NCI-H2107 (cell line): ENCODE measurements around the gene VPS13C.

Source experiments
- DNase-seq: peaks from one replicate; lab custom pipeline; 2025; lab: John Stamatoyannopoulos, UW

Gene VPS13C, protein sequence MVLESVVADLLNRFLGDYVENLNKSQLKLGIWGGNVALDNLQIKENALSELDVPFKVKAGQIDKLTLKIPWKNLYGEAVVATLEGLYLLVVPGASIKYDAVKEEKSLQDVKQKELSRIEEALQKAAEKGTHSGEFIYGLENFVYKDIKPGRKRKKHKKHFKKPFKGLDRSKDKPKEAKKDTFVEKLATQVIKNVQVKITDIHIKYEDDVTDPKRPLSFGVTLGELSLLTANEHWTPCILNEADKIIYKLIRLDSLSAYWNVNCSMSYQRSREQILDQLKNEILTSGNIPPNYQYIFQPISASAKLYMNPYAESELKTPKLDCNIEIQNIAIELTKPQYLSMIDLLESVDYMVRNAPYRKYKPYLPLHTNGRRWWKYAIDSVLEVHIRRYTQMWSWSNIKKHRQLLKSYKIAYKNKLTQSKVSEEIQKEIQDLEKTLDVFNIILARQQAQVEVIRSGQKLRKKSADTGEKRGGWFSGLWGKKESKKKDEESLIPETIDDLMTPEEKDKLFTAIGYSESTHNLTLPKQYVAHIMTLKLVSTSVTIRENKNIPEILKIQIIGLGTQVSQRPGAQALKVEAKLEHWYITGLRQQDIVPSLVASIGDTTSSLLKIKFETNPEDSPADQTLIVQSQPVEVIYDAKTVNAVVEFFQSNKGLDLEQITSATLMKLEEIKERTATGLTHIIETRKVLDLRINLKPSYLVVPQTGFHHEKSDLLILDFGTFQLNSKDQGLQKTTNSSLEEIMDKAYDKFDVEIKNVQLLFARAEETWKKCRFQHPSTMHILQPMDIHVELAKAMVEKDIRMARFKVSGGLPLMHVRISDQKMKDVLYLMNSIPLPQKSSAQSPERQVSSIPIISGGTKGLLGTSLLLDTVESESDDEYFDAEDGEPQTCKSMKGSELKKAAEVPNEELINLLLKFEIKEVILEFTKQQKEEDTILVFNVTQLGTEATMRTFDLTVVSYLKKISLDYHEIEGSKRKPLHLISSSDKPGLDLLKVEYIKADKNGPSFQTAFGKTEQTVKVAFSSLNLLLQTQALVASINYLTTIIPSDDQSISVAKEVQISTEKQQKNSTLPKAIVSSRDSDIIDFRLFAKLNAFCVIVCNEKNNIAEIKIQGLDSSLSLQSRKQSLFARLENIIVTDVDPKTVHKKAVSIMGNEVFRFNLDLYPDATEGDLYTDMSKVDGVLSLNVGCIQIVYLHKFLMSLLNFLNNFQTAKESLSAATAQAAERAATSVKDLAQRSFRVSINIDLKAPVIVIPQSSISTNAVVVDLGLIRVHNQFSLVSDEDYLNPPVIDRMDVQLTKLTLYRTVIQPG (N-terminal part only)

DNA sequence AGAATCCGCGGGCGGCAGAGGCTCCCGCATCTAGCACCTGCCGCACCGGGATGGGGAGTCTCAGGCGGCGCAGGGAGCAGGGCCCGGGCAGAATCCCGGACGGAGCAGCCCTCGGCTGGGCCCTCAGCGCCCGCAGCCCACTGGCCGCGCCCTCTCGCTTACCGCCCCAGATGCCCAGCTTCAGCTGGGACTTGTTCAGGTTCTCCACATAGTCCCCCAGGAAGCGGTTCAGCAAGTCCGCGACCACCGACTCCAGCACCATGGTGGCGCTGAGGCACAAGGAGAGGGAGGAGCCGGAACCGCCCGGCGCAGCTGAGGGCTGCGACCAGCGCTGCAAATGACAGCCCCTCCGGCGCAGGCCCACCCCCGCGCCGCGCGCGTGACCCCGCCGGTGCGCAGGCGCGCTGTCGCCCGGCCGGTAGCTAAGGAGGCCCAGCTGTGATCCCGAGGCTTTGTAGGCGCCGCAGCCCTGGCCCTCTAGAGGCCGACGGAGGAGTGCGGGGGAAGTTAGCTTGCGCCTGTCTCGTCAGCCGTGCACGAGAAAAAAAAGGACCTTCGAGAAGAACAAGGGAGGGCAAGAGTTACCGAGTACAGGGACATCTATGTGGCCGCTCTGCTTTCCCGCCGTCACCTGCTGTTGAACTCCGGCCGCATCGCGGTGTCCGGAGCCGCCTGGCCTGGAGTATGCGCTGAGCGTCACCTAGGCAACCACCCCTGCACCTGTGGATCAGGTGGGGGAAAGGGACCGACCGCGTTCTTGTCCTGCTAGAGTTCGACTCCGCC lies at the start of gene VPS13C:
Gene VPS13C, minus strand, starts transcription at position 335 of the 783 bp plus-strand sequence. Its CDS starts 73 bp downstream, at position 262.
- DNase-seq = peak; percentile 72

DNA sequence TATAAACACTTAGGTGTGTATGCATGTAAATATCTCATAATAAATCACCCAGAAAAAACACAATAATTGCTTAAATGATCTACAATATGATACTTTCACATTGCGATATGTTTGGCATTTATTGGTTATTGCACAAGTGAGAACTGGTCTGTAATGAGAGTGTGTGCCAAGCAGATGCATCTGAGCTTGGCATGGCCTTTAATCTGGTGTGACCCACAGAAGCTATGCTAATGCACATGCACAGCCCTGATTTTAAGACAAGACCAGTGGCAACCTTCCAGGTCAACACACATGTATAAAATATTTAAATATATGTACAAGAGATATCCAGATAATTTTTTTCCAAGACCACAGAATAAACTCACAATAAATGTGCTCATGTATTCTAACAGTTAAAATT lies 49.2 kb upstream of the VPS13C start:
- no peak for DNase-seq

DNA sequence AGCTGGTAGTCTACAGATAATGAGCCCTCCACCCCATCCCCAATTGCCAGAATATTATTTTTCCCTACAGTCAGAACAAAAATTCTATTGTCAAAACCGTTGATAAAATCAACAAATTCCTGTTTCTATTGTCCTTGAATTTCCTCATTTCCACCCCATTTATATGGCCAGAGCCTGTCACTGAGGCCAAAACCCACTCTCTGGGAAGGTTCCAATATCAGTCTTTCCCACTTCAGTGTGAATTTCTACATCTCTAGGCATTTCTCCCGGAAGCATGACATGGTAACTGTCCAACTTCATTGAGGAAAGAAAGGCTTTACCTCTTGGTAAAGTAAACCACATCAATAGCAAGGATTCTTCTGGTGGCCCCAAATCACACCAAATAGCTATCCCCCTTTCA lies 48.2 kb upstream of the VPS13C start:
- DNase-seq = no peak

DNA sequence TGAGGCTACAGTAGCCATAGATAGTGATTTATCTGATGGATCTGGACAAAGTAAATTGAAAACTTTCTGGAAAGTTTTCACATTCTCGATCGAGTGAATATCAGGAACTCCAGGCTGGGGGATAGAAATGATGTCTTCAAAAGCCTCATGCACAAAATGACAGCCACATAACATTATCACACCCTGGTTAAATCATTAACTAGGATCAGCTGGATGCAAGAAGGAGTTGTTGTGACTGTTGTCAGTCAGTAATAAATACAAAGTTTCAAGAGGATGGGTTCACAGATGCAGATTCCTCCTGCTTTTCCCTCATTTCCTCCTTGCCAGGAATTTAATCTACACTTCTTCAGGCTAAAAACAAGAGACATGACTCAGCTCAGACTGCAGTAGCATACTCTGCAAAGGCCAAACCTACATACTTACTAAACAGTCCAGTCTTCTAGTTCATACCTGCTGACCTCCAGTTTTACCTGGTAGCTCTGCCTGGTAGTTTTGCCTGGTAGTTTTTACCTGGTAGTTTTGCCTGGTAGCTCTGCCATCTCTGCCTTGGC lies 47.4 kb upstream of the VPS13C start:
- DNase-seq = no peak

DNA sequence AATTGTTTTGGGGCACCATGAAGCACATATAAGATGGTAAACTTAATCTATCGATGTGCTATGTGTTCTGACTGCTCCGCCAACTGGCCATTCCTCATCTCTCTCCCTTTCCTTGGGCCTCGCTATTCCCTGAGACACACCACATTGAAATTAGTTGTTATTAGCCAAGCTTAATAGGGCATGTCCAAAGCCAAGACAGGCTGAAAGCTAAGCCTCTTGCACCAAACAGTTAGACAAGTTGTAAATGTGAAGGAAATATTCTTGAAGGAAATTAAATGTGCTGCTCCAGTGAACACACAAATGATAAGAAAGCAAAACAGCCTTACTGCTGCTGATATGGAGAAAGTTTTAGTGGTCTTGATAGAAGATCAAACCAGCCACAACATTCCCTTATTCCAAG lies 45.8 kb upstream of the VPS13C start:
- no peak for DNase-seq

DNA sequence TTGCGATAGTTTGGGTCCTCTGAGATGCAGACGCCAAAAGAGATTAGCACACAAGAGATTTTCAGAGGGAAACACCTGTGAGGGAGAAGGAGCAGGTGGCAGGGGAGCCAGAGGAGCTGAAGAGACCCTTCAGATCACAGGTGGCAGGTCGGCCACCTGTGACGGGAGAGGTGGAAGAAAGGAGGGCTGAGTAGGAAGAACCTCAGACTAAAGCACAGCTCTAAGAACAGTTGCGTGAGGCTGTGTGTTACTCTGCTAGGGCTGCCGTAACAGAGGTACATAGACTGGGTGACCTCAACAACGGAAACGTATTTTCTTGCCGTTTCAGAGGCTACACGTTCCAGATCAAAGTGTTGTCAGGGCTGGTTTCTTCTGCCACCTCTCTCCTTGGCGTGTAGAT lies 45.0 kb upstream of the VPS13C start:
- DNase-seq = no peak

DNA sequence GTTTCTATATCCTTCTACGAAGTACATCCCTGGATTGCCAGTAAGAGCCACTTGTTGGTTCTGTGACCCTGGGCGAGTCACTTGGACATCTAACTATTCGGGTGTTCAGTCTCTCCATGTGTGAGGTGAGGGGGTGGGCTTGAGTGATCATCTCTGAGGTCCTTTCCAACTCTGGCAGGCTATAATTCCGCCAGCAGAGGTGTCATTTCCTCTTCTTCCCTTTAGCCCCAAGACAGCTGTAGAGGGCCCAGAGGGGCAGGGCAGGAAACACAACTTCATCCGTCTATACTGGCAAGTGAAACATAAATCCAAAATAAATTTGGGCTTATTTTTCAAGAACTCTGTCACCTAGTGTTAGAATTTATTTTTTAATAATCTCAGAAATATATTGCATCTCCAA lies 44.6 kb upstream of the VPS13C start:
- no peak for DNase-seq

DNA sequence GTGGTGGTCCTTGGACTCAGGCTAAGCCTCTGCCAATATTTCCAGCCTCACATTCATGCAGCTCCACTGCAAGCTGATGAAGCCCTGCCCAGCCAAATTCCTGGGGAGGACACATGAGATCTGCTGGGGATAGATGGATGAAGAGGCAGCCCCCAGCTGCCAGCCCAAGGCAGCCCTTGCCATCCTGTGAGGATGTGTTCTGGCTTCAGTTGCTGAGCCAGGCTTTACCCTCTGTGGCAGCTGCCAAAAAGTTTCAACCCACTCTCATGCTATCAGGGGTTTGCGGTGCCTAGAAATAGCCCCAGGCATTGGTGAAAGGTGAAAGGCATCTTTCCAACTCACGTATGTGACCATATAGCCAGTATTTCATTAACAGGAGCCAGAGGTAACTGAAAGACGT lies 44.2 kb upstream of the VPS13C start:
- no peak for DNase-seq

DNA sequence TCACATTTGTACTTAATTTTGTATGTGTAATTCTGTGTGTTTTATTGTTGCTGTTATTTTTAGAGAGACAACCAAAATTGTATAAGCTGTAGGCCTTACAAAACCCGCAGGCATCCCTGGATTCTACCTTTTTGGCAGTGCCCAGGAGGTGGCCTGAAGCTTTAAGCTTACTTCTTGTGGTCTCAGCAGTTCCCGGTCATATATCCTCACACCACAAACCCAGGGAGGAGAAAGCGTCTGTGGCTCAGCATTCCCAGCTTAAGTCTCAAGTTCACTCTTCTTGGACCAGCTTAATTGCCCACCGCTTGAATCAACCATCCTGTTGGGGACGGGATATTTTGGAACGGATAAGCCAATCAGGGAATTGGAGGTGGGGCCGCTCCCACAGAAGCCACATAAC lies 43.2 kb upstream of the VPS13C start:
- DNase-seq = no peak

DNA sequence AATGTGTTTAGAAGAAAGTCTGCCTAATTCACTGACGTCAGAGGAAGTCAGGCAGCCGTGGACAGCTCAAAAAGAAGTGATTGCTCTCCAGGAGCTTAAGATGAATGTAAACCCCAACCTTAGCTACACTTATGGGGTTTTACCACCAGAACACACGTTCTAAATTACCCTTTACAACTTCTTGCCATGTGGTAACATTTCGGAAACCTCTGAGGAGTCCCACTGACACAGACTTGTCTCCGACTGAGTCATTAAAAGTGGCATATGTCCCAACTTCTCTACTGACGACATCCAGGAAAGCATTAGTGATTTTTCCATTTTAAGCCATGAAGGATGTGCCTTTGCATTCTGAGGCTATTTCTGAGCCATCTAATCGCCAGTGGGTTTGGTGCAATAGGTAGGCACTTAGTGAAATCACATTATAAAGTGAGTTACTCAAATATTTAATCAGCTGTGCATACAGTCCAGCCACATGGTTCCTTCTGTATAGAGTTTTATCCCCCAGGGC lies 38.9 kb upstream of the VPS13C start:
- DNase-seq = no peak

DNA sequence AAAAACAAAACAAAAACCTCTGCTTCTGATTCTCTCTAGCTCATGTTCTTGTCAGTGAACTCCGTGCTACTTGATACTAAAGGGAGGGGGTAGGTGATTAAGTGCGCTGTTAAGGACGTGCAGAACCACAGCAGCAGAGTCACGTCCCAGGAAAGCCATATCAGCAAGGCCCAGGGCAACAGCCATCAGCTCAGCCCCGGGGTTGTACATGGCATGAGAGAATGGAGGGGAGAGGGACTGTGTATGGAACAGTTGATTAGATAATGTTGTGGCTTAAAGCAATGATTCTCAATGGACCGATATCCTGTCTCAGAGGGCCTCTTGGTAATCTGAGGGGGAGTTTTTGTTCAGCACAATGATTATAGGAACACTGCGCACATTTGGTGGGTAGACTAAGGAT lies 34.1 kb upstream of the VPS13C start:
- no peak for DNase-seq

DNA sequence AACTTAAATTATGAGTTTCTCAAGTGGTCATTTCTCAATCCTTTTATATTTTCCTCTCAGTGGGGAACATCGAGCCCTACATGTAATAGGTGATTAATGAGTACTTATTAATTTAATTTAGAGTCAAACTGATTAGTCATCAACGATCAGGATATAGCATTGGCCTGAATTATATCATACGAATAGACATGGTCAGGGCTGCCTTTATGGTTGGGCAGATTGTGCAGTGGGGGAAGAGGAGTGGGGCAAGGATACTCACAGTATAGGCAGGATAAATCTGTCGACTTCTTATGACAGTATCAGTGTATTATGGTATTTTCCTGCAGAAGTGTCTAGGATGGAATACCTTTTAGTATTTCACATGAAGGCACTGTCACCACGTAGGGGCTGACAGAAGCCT lies 33.6 kb upstream of the VPS13C start:
- no peak for DNase-seq

DNA sequence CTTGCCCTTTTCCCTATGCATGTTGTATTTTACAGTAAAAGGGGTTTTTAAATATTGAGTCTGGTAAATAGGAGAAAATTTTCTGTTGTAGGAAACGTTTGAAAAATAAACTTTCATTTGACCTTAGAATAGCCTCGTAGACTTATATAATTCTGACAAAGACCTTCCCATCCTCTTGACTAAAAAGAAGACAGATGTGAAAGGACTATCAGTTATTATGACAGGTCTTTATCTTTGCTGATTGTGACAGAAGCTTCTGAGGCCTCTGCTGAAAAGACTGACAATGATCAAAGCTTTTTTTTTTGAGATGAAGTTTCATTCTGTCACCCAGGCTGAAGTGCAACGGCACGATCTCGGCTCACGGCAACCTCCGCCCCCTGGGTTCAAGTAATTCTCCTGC lies 30.7 kb upstream of the VPS13C start:
- no peak for DNase-seq

DNA sequence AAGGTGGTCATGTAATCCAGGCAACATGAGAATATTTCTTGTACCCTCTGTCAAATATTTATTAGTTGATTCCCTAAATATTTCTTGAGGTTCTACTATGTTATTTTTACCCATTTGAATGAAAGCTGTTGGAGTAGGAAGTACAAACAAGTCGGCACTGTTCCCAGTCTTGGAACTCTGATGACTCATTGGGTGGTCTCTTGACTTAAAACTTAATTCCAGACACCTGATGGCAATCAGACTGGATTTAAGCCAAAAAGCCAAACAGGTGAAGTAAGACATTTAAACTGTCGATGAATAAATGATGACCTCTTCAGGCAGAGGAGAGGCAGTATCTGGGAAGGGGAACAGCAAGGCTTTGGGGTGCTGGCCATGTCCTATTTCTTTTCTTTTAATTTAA lies 29.4 kb upstream of the VPS13C start:
- no peak for DNase-seq

DNA sequence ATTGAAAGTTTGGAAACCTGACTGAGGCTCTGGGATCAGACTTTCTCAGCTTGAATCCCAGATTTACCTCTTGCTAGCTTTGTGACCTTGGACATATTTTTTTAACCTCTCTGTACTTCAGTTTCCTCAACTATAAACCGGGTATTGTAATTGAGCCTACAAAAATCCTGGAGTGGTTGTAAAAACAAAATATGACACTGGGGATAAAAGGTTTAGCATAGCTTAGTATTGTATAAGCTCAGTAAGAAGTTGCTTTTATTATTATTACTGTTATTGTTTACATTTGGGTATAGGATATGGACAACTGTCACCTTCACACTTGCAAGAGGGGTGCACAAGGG lies 28.1 kb upstream of the VPS13C start:
- DNase-seq = no peak

DNA sequence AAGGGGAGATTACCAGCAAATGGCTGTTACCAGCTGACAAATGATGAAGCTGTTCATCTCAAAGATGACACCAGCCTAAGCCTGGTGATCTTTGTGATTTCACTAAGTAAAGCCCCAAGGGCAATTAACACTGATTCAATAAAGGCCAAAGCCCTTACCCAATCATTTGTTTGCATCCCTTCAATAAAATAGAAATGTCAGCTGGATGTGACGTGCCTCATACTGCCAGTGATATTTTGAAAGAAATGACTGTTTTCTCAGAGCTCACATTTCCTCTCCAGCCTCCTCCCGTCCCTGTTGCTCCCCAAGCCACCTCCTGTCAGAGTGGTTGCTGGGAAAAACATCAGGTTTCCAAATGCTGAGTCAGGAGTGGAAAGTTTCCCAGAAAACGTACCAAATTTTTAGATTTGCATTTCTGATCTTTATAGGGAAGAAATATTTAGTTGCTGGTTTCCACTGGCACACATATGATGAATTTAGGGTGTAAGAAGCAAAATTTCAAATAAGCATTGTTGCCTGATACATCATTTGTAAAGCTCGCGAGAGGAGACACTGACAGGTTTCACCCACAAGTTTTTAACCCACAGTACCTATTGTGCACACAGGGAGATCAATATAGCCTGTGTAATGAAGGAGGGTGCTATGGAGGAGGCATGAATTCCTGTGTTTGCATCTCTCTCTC lies 27.6 kb upstream of the VPS13C start:
- no peak for DNase-seq

DNA sequence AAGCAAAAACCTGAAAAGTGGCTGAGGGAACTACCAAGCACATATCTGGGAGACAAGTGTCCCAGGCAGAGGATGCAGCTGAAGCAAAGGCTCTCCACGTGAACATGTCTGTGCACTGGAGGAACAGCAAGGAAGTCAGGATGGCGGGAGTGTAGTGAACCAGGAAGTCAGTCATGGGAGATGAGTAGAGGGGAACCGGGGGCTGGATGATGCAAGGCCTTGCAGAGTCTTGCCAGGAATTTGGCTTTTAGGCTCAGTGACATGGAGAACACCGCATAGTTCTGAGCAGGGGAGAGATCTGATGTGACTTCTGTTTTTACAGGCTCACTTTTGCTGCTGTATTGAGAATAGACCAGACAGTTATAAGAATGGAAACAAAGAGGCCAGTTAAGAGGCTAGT lies 25.5 kb upstream of the VPS13C start:
- no peak for DNase-seq

DNA sequence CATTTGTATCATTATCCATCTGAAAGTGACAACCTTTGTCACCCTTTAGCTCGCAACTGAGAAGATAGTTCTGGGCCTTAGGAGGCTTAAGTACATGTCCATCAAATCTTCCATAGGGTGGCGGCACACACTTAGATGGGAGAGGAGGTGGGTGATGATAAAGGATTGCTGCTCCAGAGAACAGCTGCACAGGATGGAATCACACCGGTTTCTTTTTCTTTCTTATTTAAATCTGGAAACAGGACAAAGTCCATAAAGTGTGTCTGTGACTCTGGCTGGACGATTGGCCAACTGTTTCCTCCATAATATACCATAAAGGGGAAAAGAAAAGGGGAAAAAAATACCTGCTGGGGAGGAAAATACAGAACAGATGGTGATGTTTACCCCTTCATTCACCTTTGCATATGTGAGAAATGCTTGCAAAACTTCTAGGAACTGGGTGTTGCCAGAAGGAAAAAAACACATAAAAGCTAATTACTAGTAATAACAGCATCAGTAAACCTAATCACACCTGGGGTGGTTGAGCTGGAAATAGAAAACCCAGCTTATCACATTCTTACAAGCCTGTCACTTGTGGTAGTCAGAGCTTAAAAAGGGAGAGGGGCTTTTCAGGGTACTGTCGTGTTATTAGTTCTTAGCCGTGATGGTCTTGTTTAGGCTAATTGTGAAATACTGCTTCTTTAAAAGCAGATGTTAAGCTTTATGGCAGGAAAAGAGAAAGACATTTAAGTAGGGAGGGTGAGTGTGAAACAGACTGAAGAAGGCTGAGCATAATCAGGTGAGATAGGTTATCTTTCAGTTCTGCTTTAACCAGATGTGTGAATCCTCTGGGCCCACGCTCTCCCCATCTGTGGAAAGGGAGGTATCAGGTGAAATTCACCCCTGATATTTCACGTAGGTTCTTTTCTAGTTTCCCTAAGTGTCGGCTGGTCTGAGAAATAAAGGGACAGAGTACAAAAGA lies 23.2 kb upstream of the VPS13C start:
- no peak for DNase-seq

DNA sequence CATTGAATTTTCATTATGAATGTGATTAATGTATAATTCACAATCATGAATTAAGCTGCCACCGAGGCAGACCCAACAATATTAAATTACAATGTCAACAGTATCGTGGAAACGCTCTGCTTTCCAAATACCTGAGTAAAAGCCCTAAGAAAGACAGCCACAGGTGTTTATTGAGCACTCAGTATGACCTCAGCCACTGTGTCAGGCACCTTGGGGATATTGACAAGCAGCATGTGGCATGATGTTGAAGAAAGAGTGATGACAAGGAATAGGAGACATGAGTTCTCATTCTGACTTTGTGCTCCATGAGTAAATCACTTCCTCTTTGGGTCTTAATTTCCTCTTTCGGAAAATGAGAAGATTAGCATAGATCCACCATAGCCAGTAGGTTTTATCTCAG lies 19.3 kb upstream of the VPS13C start:
- no peak for DNase-seq
